ENCODE results near the gene TM7SF2.

The TM7SF2 gene

DNA sequence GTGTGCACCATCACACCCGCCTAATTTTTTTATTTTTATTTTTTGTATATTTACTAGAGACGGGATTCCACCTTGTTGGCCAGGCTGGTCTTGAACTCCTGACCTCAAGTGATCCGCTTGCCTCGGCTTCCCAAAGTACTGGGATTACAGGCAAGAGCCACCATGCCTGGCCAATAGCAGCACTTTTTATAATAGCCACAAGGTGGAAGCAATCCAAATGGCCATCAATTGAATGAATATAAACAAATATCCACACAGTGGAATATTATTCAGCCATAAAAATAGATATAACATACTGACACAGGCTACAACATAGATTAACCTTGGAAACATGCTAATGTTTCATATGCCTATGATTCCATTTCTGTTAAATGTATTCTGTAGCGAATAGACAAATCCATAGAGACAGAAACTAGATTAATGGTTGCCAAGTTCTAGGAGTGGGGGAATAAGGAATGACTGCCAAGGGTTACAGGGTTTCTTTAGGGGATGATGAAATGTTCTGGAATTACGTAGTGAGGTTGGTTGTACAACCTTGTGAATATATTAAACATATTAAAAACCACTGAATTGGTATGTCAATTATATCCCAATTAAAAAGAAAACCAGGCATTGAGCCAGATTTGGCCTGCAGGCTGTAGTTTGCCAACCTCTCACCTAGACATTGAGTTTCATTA is 10.9 kb upstream of the TM7SF2 start:
- no peak overlapping the region for H3K4me3 ChIP-seq (ENCODE audit: low read length)
- no peak for DNase-seq (ENCODE audit: low read depth)
- TF ChIP-seq, protein P1, sequence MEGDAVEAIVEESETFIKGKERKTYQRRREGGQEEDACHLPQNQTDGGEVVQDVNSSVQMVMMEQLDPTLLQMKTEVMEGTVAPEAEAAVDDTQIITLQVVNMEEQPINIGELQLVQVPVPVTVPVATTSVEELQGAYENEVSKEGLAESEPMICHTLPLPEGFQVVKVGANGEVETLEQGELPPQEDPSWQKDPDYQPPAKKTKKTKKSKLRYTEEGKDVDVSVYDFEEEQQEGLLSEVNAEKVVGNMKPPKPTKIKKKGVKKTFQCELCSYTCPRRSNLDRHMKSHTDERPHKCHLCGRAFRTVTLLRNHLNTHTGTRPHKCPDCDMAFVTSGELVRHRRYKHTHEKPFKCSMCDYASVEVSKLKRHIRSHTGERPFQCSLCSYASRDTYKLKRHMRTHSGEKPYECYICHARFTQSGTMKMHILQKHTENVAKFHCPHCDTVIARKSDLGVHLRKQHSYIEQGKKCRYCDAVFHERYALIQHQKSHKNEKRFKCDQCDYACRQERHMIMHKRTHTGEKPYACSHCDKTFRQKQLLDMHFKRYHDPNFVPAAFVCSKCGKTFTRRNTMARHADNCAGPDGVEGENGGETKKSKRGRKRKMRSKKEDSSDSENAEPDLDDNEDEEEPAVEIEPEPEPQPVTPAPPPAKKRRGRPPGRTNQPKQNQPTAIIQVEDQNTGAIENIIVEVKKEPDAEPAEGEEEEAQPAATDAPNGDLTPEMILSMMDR (conservative IDR thresholded peaks at IDR 0.05; ENCODE audit: low read depth, low read length) = no peak

DNA sequence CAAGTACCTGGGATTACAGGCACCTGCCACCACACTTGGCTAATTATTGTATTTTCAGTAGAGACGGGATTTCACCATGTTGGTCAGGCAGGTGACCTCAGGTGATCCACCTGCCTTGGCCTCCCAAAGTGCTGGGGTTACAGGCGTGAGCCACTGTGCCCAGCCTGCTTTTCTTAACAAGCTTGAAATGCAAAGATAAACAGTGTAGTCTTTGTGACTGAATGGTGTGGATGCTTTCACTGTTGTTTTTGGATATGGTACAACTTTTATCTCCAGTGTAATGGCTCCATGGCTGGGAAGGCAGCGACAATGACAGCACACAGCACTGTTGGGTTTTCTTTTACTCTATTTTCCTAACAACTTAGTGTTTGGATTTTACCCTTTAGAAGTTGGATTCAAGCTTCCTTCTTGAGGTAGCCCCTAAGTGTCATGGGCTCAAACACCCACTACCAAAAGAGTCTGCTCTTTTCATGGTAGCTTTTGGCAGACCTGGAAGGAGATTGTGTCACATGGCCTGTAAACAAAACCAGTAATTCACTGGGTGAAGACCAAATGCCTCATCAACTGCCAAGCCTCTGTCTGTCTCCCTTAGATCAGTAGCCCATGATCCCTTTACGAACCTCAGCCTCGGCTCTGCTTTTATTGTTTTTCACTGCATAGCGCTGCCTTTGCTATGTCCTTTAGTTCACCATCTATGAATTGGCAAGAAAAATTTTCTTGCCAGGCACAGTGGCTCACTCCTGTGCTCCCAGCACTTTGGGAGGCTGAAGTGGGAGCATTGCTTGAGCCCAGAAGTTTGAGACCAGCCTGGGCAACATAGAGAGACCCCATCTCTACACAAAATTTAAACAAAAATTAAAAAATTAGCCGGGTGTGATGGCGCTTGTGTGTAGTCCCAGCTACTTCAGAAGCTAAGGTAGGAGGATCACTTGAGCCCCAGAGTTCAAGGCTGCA is 9.3 kb upstream of the TM7SF2 start:
- TF ChIP-seq, protein P1 (conservative IDR thresholded peaks at IDR 0.05; ENCODE audit: low read depth, low read length) = no peak
- no peak for DNase-seq (ENCODE audit: low read depth)
- H3K4me3 ChIP-seq (ENCODE audit: low read length) = no peak overlapping the region

DNA sequence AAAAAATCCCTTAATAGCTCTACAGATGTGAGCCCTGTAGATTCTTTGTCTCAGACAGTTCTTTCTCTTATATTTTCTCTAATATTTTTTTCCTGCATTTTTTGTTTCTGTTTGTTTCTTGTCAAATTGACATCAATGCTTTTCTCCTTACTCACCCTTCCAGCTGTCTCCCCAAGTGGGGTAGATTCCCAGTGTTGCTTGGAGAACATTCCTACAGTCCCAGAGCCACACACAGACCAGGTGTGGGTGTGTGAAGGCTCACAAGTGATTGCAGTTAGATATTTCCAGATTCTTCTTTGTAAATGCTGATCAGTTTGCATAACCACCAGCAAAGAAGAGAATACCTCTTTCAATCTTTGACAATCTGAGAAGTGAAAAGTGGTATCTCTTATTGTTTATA is 8.2 kb upstream of the TM7SF2 start:
- TF ChIP-seq, protein P1 (conservative IDR thresholded peaks at IDR 0.05; ENCODE audit: low read depth, low read length) = no peak
- no peak overlapping the region for H3K4me3 ChIP-seq (ENCODE audit: low read length)
- no peak for DNase-seq (ENCODE audit: low read depth)

DNA sequence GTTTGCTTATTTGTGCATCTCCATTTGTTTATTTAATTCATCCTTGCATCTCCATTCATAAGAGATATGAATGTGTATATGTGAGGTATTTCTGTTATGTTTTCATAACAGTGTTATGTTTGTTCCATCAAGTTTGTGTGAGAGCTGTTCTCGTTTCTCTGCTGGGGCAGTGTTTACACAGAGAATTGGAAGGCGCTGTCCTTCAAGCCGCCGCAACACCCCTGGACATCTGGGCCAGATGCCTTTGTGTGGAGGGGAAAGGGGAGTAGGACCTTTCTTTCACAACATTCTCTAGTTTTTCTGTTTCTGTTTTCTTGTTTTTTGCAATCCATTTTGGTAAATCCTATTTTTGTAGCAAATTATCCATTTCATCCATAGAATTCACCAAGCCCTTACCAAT is 7.0 kb upstream of the TM7SF2 start:
- DNase-seq (ENCODE audit: low read depth) = no peak
- no peak overlapping the region for H3K4me3 ChIP-seq (ENCODE audit: low read length)
- TF ChIP-seq, protein P1 (conservative IDR thresholded peaks at IDR 0.05; ENCODE audit: low read depth, low read length) = no peak

DNA sequence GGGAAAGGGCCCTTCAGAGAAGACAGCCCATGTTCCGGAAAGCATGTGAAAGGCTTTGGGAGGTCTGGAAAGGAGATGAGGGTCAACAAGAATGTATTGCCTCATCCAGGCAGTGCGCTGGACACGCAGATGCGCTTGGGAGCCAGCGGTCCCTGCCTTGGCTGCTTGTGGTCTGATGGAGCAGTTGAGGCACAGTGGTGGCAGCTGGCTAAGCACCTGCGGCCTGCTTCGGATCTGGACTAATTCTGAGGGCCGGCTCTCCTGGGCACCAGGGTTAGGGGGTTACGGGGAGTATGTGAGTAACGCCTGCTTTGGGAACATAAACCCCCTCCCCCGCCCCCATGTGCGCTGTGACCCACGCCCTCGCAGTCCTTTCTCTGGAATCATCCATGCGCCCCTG is 4.6 kb upstream of the TM7SF2 start:
- TF ChIP-seq, protein P1 (conservative IDR thresholded peaks at IDR 0.05; ENCODE audit: low read depth, low read length) = no peak
- DNase-seq (ENCODE audit: low read depth) = no peak
- no peak overlapping the region for H3K4me3 ChIP-seq (ENCODE audit: low read length)

DNA sequence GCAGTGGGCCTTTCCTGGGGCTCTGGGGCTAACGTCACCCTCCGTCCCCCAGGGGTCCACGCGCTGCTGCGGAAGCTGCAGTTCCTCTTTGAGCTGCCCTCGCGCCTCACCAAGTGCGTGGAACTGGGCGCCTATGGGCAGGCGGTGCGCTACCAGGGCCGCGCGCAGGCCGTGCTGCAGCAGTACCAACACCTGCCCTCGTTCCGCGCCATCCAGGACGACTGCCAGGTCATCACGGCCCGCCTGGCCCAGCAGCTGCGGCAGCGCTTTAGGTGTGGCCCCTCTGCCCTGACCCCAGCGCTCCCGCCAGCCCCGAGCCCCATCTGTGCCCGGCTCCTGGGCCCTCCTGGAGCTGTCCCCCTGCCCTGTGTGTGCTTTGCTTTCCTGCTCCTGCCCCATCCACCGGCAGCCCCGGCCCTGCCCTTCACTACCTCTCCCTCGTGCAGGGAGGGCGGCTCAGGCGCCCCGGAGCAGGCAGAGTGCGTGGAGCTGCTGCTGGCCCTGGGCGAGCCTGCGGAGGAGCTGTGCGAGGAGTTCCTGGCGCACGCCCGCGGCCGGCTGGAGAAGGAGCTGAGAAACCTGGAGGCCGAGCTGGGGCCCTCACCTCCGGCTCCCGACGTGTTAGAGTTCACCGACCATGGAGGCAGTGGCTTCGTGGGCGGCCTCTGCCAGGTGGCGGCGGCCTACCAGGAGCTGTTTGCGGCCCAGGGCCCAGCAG is 3.8 kb upstream of the TM7SF2 start:
- TF ChIP-seq, protein P1 (conservative IDR thresholded peaks at IDR 0.05; ENCODE audit: low read depth, low read length) = no peak
- no peak for DNase-seq (ENCODE audit: low read depth)
- H3K4me3 ChIP-seq (ENCODE audit: low read length) = no peak overlapping the region
